SHP77 (cell line): ENCODE results near the gene SLC25A42.
"Not testable (repeated sequence)": the region's sequence is repeated elsewhere in the genome, so short reads cannot be mapped to it uniquely, and the experiment has no call there.

ENCODE experiments used
- DNase-seq, 2 experiments: peaks; one replicate each; lab custom pipeline; 2025; lab: John Stamatoyannopoulos, UW

SLC25A42 gene

DNA sequence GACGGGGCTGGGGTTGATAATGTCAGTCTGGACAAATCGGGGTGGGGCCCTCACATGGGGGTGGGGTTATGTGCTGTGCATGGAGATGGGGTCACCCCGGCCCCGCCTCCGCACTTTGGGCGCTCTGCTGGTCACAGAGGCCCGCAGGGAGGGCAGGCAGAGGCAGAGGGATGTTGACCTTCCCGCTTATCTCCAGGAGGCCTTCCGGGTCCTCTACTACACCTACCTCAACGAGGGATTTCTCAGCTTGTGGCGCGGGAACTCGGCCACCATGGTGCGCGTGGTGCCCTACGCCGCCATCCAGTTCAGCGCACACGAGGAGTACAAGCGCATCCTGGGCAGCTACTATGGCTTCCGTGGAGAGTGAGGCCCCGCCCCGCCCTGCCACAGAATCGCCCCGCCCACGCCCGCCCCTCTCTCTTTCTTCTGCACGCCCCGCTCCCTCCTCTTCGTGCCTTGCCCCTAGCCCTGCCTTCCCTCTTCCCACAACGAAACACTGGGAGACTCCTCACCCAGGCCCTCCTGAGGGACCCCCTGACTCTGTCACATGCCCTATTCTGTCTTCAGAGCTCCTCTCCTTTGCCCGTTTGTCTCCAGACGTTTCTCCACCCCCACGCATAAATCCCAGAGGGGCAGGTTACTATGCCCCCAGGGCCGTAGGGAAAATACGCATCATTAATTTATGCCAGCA lies 41.7 kb downstream of the SLC25A42 start:
- DNase-seq, result peak; percentile 65 to 86

DNA sequence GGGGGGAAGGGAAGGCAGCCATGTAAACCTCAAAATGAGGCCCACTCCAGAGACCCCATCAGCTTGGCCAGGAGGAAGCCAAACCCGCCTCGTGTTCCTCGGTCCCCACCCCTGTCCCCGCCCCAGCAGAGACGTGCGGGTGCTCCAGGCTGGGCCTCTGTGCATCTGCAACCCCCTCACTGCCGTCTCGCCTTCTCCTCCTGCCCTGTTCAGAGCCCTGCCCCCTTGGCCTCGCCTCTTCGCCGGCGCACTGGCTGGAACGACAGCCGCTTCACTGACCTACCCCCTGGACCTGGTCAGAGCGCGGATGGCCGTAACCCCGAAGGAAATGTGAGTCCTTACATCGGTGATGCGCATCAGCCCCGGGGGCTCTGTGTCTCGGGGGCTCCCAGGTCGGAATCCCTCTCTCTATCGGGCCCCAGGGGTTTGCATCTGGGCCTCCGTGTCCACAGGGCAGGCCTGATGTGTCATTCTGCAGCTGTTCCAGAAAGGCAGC lies 42.3 kb downstream of the SLC25A42 start:
- DNase-seq, result peak in 1 of 2 experiments; percentile 48

- DNase-seq, result not testable (repeated sequence)
These were observed 43.1 kb downstream of the SLC25A42 start for GRCh38 chr19:19106938-19107337.

GRCh38 chr19:19107654-19108053 lies 43.9 kb downstream of the SLC25A42 start:
- DNase-seq, result no peak

GRCh38 chr19:19109601-19110000 lies 45.8 kb downstream of the SLC25A42 start:
- no peak for DNase-seq

- no peak for DNase-seq
These were observed 46.8 kb downstream of the SLC25A42 start for GRCh38 chr19:19110410-19111135.

DNA sequence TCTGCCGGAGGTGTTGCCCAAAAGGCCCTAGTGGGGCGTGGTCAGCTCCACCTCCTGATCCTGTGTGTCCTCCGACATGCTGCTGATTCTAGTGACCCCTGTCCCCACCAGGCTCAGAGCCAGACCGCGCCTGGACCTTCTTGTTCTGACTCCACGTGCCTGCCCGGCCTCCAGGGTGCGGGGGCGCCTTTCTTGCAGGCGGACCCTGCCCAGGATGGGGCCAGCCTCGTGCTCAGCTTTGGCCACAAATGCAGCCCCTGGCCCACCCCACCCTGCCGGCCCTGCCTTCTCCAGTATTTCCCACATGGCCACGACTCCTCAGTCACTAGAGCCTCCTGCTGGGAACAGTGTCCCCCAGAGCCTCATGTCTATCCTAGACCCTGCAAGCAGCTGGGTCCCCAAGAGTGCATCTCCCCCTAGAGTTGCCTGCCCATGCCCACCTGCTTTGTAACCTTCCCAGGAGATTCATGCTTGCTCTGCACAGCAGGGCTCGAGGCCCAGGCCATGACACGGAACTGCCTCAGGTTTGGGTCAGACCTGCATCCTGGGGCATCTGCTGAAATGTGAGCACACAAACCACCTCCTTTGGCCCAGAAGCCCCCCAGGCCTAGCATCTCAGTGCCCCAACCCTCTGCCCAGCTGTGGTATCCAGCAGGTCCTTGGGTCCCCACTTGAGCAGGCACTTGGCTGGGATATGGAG lies 47.5 kb downstream of the SLC25A42 start:
- DNase-seq, result no peak

DNA sequence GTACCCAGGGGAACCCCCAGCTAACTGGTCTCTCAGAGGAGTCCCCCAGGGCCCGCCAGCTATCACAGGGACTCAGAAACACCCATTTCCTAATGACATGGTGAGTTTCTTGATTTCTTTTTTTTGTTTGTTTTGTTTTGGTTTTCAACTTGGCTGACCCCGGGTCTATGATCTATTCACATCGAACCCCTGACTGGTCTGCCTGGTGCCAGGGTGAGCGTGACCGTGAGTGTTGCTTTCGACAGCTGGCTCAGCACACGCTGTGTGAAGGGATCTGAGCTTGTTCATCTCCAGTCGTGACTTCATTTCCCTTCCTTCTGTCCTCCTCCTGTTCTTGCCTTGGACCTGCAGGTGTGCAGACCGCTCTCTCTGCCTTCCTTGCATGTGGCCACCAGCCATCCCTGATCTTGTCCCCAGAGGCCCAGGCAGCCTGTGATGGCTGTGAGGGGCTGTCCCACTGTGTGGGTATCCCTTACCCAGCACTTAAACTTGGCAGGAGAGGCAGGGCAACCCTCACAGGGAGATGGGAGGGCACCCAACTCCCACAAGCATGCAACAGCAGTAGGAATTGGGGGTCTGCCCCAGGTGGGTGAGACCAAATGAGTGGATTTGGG lies 48.3 kb downstream of the SLC25A42 start:
- DNase-seq, result no peak

- DNase-seq, result no peak
These were observed 49.3 kb downstream of the SLC25A42 start for GRCh38 chr19:19113040-19113626.

DNA sequence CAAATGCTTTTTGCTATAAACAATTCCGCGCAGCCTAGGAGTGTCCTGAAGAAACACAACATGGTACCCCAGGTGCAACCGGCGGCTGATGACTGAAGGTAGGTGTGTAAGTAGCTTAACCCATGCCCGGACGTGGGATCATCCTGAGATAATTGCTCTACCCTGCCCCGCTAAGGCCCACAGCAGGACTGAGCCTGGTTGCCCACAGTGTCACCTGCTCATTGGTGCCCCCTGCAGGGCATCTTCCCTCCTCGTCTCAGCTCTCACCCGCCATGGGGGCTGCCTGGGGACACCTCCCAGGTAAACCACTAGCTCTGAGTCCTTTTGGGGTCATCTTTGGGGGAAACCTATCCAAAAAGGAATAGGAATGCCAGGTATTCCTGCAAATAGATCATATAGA lies 52.2 kb downstream of the SLC25A42 start:
- peak; percentile 16 to 42 for DNase-seq

DNA sequence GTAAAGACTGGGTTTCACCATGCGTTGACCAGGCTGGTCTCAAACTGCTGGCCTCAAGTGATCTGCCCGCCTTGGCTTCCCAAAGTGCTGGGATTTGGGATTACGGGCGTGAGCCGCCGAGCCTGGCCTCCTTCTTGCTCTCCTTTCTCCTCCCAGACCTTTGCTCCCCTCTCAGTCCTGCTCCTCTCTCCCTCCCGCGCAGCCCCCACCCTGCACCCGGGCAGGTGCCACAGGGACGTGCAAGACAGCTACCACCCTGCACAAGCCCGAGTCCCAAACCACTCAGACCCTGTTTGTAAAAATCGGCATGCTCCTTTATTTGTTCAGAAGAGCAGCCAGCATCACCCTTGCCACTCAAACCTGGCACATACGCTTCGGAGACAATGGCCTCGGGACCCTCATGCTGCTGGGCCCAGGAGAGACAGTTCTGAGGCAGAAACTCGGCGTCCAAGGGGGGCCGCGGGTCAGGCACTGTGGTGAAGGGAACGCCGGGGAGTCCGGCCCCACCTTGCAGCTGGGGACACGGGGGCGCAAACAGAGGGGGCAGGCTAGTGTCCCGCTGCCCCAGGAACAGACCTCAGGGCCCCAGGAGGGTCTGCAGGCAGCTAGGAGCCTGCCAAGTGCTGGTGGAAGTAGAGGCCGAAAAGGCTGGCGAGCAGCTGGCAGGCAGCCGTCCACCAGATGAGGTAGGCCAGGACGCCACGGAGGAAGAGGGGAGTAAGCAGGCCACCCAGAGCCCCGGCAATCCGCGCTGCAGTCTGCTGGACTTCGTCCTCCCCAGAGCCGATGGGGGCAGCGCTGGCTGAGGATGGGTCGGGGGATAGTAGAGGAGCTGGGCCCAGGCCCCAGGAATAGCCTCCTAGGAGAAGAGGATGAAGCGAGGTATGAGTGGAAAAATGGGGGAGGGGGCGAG lies 55.8 kb downstream of the SLC25A42 start:
- no peak for DNase-seq

DNA sequence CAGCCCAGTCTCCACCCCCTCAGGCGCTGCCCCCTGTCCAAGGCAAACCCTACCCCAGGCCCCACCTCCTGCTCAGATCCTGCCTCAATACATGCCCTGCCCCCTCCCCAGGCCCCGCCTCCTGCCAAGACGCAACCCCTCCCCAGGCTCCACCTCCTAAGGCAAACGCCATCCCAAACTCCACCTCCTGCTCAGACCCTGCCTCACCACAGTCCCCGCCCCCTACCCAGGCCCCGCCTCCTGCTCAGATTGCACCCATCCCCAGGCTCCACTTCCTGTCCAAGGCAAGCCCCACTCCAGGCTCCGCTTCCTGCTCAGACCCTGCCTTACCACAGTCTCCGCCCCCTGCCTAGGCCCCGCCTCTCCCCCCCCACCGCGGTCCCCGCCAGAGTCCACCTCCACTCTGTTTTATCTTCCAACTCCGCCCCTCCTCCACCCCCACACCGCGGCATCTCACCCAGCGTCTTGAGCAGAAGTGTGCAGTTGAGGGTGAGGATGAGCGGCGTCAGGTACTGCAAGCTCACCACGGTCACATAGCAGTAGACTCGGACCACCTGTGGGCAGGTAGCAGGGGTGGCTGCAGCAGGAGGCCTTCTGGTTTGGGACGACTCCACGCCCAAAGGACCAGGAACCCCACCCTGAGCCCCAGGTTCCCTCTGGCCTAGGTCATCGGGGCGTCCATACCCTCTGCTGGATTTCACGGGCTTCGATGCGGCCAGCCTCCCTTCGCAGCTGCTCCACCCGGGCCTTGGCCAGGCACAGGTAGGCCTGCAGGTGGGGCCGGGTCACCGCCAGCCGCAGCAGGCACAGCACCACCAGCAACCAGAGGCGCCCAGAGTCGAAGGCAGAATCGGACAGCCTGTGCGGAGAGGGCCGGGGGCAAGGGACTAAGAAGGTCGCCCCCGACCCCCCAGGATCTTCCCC lies 56.8 kb downstream of the SLC25A42 start:
- no peak for DNase-seq

GRCh38 chr19:19121371-19121770 lies 57.6 kb downstream of the SLC25A42 start:
- DNase-seq, result no peak

- no peak for DNase-seq
These were observed 59.1 kb downstream of the SLC25A42 start for GRCh38 chr19:19122902-19123301.

DNA sequence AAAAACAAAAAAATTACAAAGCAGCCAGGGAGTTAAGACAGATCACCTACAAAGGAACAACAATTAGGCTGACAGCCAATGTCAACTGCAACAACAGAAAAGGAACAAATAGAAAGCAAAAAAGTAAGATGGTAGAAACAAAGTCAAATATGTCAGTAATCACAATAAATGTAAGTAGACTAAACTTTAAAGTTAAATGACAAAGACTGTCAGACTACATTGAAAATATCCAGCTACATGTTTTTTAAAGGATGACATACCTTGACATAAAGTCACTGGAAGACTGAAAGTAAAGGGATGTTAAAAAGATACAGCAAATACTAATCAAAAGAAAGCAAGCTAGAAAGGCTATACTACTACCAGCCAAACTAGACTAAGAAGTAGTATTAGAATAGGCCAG lies 59.6 kb downstream of the SLC25A42 start:
- DNase-seq, result no peak

DNA sequence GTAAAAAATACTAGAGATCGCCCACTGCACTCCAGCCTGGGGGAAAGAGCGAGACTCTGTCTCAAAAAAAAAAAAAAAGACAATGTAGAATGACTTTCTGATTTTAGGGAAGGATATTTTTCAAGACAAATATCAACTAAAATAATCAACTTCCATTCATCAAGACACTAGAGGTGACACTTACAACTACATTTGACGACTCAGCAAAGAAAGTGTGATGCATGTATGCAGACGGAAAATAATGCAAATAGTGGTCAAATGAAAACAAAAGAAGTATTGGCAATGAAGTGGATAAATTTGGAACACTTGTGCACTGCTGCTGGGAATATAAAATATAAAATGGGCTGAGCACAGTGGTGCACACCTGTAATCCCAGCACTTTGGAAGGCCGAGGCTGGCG lies 62.3 kb downstream of the SLC25A42 start:
- no peak for DNase-seq

DNA sequence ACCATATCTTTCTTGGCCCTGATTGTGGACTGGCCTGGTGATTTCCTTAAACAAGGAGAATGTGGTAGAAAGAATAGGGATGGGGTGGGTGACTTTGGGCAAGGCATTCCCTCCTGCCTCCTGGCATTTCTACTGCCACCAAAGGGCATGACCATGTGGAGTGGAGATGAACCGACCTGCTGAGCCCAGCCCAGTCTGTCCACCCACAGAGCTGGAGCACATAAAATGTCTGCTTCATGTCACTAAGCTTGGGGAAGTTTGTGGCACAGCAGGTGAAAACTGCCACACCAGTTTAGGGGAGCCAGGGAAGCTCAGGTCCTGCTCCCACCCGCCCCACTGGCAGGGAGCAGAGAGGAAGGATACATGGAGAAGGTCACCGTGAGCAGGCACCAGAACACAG lies 68.2 kb downstream of the SLC25A42 start:
- DNase-seq, result no peak

DNA sequence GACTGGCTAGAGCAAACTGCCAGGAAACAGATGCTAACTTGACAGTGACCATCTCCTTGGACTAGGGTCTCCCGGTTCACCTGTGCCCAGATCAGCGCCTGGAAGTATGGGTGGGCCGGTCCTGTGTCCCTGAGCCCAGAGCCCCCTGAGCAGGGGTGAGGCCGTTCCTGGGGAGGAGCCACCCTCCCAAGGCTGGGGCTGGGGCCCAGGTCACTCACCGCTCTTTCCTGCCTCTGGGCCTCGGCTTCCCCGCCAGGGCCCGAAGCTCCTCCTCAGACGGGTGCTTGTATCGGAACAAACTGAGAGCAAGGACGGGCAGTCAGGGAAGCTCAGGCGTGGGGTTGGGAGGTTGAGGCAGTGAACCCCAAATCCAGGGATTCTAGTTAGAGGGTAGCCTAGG lies 69.1 kb downstream of the SLC25A42 start:
- DNase-seq, result no peak

DNA sequence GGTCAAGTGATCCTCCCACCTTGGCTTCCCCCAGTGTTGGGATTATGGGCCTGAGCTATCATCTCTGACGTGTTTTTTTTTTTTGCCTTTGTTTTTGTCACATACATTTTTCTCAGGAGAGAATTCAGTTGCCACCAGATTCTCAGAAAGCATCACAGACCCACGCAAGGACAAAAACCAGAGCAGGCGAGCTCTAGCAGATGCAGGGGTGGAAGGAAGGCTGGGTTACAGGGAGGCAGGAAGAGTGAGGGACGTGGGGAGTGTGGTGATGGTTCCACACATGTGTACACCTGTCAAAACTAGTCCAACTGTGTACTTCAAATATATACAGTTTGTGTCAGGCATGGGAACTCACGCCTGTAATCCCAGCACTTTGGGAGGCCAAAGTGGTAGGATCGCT lies 70.2 kb downstream of the SLC25A42 start:
- DNase-seq, result no peak

GRCh38 chr19:19134687-19135158 lies 70.9 kb downstream of the SLC25A42 start:
- peak; percentile 93 to 94 for DNase-seq
